SU-DHL-6 (cell line): ENCODE data around the gene USP10.

Source experiments
- CTCF ChIP-seq: fragments of 200-600 bp; sonication (generic); IDR thresholded peaks from one replicate; pipeline ENCODE4 v1.5.1; 2017; ENCODE audit warnings: antibody characterized with exemption, mild to moderate bottlenecking, low read length, moderate library complexity; ENCODE audit not compliant: insufficient read depth, poor library complexity, severe bottlenecking
- EZH2phosphoT487 ChIP-seq: fragments of 200-600 bp; sonication (generic), shearing (Covaris generic); conservative IDR thresholded peaks from 2 replicates; pipeline ENCODE4 v1.6.1; 2018; ENCODE audit warnings: mild to moderate bottlenecking, antibody characterized with exemption, low read length, moderate library complexity, mixed read lengths

- TF ChIP-seq EZH2phosphoT487 = no peak
- TF ChIP-seq CTCF = no peak
Measured at GRCh38 chr16:84823484-84823883, 123.7 kb downstream of the USP10 start.
